Measurements from ENCODE around the gene FLAD1. TPM values are rescaled to one million over a fixed set of nuclear protein-coding genes. Genes with fewer than 3 reads are reported as not detected.

The FLAD1 gene
- 10 to 100 TPM; 53.1 to 84.2 TPM for total RNA-seq

GRCh38 chr1:154982897-154983648 is at the start of gene FLAD1:
TSS of gene FLAD1 (plus strand) at chr1:154983344. CDS start at chr1:154983695, 351 bp downstream.
- no peak within 1 kb of the TSS for H3K27ac Mint-ChIP-seq

GRCh38 chr1:154934358-154934948 is 48.7 kb upstream of the FLAD1 start:
- Mint-ChIP-seq H3K4me1 (ENCODE audit: low read depth in 2 of 2) (peaks cover 32% of the 10 kb centered on the region in 2 donors), H3K27ac (no peak overlapping the region), H3K9me3 (no peaks in the 10 kb centered on the region), H3K4me3 (peak overlapping the region; percentile 97), H3K36me3 (no peaks in the 10 kb centered on the region), H3K27me3 (no peaks in the 10 kb centered on the region)
- DNase-seq (ENCODE audit: low spot score) = no peak
- ATAC-seq = no peak

More at GRCh38 chr1:154982897-154983648, at the start of gene FLAD1:
- ATAC-seq = peak; percentile 100
- peaks cover 6% of the 10 kb centered on the region for H3K36me3 Mint-ChIP-seq
- H3K9me3 Mint-ChIP-seq = no peaks in the 10 kb centered on the region
- peaks cover 3 to 5% of the 10 kb centered on the region in 2 donors for H3K4me1 Mint-ChIP-seq (ENCODE audit: low read depth in 2 of 2)
- peak; percentile 99 for DNase-seq (ENCODE audit: low spot score)
- H3K4me3 Mint-ChIP-seq = no peak within 1 kb of the TSS
- no peaks in the 10 kb centered on the region for H3K27me3 Mint-ChIP-seq

DNA sequence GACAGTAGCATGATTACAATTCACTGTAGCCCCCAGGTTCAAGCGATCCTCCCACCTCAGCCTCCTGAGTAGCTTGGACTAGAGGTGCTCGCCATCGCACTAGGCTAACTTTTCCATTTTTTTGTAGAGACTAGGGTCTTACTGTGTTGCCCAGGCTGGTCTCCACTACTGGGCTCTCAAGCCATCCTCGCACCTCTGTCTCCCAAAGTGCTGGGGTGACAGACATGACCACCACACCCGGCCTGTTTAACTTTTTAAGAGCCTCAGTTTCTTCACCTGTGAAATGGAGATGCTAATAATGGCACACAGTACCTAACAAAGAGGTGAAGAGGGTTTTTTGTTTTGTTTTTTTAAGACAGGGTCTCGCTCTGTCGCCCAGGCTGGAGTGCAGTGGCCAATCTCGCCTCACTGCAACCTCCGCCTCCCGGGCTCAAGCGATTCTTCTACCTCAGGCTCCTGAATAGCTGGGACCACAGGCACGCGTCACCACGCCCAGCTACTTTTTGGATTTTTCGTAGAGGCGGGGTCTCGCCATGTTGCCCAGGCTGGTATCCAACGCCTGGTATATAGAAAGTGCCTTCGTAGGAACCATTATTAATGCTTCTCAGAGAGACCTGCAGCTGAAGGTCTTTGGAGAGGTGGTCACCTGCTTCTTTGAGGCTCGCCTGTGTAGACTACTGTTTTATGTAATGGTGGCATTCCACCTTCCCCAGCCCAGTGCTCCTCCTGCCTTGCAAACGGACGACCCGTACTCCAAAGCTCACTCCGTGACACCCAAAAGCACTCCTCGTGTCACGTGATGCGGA is 47.2 kb upstream of the FLAD1 start:
- peak overlapping the region; percentile 97 for H3K4me3 Mint-ChIP-seq
- H3K27me3 Mint-ChIP-seq = no peaks in the 10 kb centered on the region
- H3K4me1 Mint-ChIP-seq (ENCODE audit: low read depth in 2 of 2) = peaks cover 38 to 41% of the 10 kb centered on the region in 2 donors

DNA sequence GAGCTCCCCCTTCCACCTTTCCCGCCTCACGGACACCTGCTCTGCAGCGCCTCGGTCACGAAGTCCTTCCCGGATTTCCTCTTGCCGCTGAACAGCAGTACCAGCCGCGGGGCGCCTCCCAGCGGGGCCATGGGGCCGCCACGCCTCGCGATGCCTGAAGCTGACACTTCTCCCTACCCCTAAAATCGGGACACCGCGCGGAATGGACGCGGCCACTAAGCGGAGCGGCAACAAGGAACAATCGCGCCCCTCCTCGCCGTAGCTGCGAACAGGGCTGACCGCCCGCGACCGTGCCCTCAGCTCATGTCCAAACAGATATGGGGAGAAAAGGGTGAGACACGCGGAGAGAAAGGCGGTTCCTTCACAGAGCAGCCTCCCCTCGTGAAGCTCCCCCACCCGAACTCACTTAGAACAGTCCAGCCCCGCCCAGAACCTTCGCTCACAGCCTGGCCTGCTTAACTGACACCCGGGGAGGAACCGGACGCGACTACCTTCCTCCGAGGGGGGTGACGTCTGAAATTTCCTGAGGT is 46.5 kb upstream of the FLAD1 start, which contains the start of gene PMVK:
PMVK (minus strand) TSS at position 165 of the 530 bp plus-strand sequence; CDS start at position 131, 34 bp downstream.
- no peaks in the 10 kb centered on the region for H3K27me3 Mint-ChIP-seq
- H3K36me3 Mint-ChIP-seq = no peaks in the 10 kb centered on the region
- H3K27ac Mint-ChIP-seq = peak within 1 kb of the TSS; percentile 99
- H3K4me3 Mint-ChIP-seq = peak within 1 kb of the TSS; percentile 97
- DNase-seq (ENCODE audit: low spot score) (peak; percentile 97), ATAC-seq (peak; percentile 92 to 96)
- no peaks in the 10 kb centered on the region for H3K9me3 Mint-ChIP-seq
- peaks cover 38 to 46% of the 10 kb centered on the region in 2 donors for H3K4me1 Mint-ChIP-seq (ENCODE audit: low read depth in 2 of 2)

More for the DNA sequence above, 47.2 kb upstream of the FLAD1 start:
- peak overlapping the region; percentile 99 for H3K27ac Mint-ChIP-seq
- ATAC-seq (no peak), DNase-seq (ENCODE audit: low spot score) (no peak)
- no peaks in the 10 kb centered on the region for H3K9me3 Mint-ChIP-seq
- no peaks in the 10 kb centered on the region for H3K36me3 Mint-ChIP-seq

- peaks cover 39 to 48% of the 10 kb centered on the region in 2 donors for H3K4me1 Mint-ChIP-seq (ENCODE audit: low read depth in 2 of 2)
- no peaks in the 10 kb centered on the region for H3K27me3 Mint-ChIP-seq
- H3K36me3 Mint-ChIP-seq = no peaks in the 10 kb centered on the region
- peak overlapping the region; percentile 99 for H3K27ac Mint-ChIP-seq
- peak; percentile 88 to 90 for ATAC-seq
- DNase-seq (ENCODE audit: low spot score) = peak; percentile 94
- peak overlapping the region; percentile 97 for H3K4me3 Mint-ChIP-seq
- H3K9me3 Mint-ChIP-seq = no peaks in the 10 kb centered on the region
Measured at GRCh38 chr1:154937085-154937987, 45.8 kb upstream of the FLAD1 start.

DNA sequence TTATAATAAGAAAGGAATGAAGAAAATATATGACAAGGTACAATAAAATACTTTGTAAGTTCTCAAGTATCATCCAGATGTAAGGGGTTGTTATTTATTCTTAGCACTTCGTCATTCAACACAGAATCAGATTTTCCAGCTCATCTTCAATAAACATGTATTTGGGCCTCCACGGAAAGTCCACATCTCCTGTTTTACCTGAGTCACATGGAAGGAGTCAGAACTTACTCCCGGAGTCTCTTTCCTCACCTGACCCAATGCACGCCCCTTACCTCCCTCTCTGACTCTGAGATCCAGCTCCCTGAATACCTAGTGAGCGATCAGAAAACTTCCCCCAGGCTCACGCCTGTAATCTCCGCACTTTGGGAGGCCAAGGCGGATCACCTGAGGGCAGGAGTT is 45.2 kb upstream of the FLAD1 start:
- DNase-seq (ENCODE audit: low spot score) (no peak), ATAC-seq (no peak)
- no peaks in the 10 kb centered on the region for H3K9me3 Mint-ChIP-seq
- H3K4me1 Mint-ChIP-seq (ENCODE audit: low read depth in 2 of 2) = peaks cover 45 to 55% of the 10 kb centered on the region in 2 donors
- no peaks in the 10 kb centered on the region for H3K36me3 Mint-ChIP-seq
- peak overlapping the region; percentile 97 for H3K4me3 Mint-ChIP-seq
- peak overlapping the region; percentile 99 for H3K27ac Mint-ChIP-seq
- no peaks in the 10 kb centered on the region for H3K27me3 Mint-ChIP-seq

DNA sequence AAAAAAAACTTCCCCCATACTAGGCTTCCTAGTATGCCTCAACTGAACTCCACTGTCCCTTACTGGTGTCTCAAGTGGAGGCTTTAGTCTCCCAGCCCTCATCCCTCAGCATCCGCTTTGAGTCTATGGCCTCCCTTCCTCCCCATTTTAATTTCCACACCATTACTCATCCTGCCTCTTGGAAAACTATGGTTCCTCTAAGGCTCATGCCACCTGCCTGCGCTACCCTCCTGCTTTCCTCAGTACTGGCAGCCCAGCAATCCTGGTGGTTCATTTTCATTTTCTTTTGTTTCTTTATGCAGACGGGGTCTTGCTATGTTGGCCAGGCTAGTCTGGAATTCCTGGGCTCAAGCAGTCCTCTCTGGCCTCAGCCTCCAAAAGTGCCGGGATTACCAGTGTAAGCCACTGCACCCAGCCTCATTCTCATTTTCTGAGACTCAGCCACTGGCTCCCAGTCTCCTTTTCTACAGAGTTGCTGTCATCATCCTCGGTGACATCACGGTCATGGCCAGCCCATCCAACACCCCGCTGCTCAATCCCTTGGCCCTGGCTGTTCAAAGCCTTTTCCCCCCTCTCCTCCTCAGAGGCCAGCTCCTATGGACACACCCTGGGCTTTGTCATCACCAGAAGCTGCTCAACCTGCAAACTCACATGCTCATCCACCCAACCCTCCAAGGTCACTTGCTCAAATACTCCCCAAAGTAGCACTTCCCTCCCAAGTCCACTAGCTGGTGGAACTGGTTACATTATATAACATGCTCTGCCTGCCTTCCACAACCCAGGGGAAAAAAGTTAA is 44.3 kb upstream of the FLAD1 start:
- Mint-ChIP-seq H3K4me1 (ENCODE audit: low read depth in 2 of 2) (peaks cover 48 to 63% of the 10 kb centered on the region in 2 donors), H3K27me3 (no peaks in the 10 kb centered on the region), H3K27ac (peak overlapping the region; percentile 99), H3K9me3 (no peaks in the 10 kb centered on the region), H3K4me3 (peak overlapping the region; percentile 97), H3K36me3 (no peaks in the 10 kb centered on the region)
- DNase-seq (ENCODE audit: low spot score) = no peak
- no peak for ATAC-seq

DNA sequence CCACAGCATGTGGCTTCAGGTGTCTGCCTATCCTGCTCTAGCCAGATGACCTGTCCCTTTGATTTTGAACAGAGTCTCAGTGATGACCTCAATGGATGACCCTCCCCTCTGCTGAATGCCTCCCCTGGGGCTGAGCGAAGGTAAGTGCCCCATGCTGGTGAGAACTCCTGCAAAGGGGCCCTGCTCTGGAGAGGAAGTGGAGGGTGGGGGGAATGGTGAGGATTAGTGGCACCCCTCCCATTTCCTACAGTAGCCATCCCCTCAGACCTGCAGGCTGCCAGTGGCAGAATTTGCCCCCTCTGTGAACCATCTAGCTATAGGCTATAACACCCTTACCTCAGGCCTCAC is 43.0 kb upstream of the FLAD1 start:
- no peak for DNase-seq (ENCODE audit: low spot score)
- no peaks in the 10 kb centered on the region for H3K27me3 Mint-ChIP-seq
- no peaks in the 10 kb centered on the region for H3K36me3 Mint-ChIP-seq
- peak overlapping the region; percentile 77 for H3K4me3 Mint-ChIP-seq
- no peak for ATAC-seq
- peaks cover 48 to 68% of the 10 kb centered on the region in 2 donors for H3K4me1 Mint-ChIP-seq (ENCODE audit: low read depth in 2 of 2)
- no peaks in the 10 kb centered on the region for H3K9me3 Mint-ChIP-seq
- H3K27ac Mint-ChIP-seq = peak overlapping the region; percentile 82 to 88

- Mint-ChIP-seq H3K36me3 (no peaks in the 10 kb centered on the region), H3K27me3 (no peaks in the 10 kb centered on the region), H3K9me3 (no peaks in the 10 kb centered on the region), H3K4me3 (peak overlapping the region; percentile 77), H3K4me1 (ENCODE audit: low read depth in 2 of 2) (peaks cover 48 to 68% of the 10 kb centered on the region in 2 donors), H3K27ac (peak overlapping the region; percentile 82 to 88)
- ATAC-seq (no peak), DNase-seq (ENCODE audit: low spot score) (no peak)
Measured at GRCh38 chr1:154940651-154941194, 42.4 kb upstream of the FLAD1 start.

DNA sequence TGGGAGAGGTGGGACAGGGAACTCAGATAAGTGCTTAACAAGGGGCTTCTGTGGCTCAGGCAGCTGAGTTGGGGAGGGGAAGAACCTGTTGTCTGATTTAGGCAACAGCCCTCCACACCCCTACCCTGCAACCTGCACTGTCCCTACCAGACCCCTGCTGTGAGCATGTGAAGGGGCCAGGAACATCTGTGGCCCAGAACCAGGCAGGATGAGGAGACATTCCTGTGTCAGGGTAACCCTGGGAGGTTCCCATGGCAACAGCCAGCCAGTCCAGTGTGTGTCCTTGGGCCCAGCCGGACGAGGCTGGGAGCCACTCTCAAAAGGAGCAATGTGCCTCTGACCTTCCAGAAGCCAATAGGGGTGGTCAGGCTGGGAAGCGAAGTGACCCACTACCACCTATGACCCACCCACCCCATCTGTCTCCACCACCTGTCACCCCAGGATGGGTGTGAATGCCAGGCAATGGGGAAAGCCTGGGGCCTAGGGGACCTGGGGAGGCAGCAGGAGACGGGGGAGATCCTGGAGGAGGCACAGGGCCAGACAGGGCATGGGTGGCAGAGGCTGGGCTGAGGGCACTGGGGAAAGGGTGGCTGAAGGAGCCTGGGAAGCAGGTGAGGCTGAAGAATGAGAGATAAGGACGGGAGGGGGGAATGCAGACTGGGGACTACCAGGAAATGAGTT is 41.7 kb upstream of the FLAD1 start:
- Mint-ChIP-seq H3K4me1 (ENCODE audit: low read depth in 2 of 2) (peaks cover 46 to 65% of the 10 kb centered on the region in 2 donors), H3K27me3 (no peaks in the 10 kb centered on the region), H3K4me3 (peak overlapping the region; percentile 77), H3K36me3 (no peaks in the 10 kb centered on the region), H3K9me3 (no peaks in the 10 kb centered on the region), H3K27ac (peak overlapping the region; percentile 82 to 88)
- ATAC-seq (no peak), DNase-seq (ENCODE audit: low spot score) (no peak)

GRCh38 chr1:154943649-154944400 is 39.3 kb upstream of the FLAD1 start:
- H3K36me3 Mint-ChIP-seq = no peaks in the 10 kb centered on the region
- ATAC-seq (peak in 1 of 2 donors; percentile 58), DNase-seq (ENCODE audit: low spot score) (no peak)
- H3K27ac Mint-ChIP-seq = peak overlapping the region; percentile 82 to 88
- H3K4me1 Mint-ChIP-seq (ENCODE audit: low read depth in 2 of 2) = peaks cover 29 to 41% of the 10 kb centered on the region in 2 donors
- no peaks in the 10 kb centered on the region for H3K27me3 Mint-ChIP-seq
- H3K9me3 Mint-ChIP-seq = no peaks in the 10 kb centered on the region
- peak overlapping the region; percentile 70 for H3K4me3 Mint-ChIP-seq
